HepG2 (cell line): Measurements from ENCODE around the gene EBP. TPM values are rescaled to one million over a fixed set of nuclear protein-coding genes. Genes with fewer than 3 reads are reported as not detected.

ENCODE experiments used
- ATAC-seq: fragments of 200-7000 bp; cut with Tn5 transposase; 3 replicates; pipeline ENCODE4 v1.9.1; 2020; ENCODE audit warnings: mild to moderate bottlenecking, moderate library complexity
- BruUV-seq: library from RNA; stranded (reverse); fragments of 400-500 nt; replicated peaks from 2 replicates; lab custom pipeline; 2021; lab: Mats Ljungman, UMichigan
- CTCF ChIA-PET: fragments of 300-600 bp; formaldehyde crosslinking; extraction: SDS; loops from one replicate; lab custom pipeline; 2021; ENCODE audit warnings: low total read pairs, inconsistent platforms, low intra/inter-chr PET ratio; lab: Yijun Ruan, JAX
- POLR2A ChIA-PET: fragments of 350-600 bp; sonication (Branson Sonifier 250); formaldehyde crosslinking; loops from one replicate; lab custom pipeline; 2020; ENCODE audit warnings: antibody characterized with exemption, inconsistent platforms; lab: Yijun Ruan, JAX
- DNase-seq: peaks from one replicate; pipeline ENCODE4 v3.0.0-alpha.2; 2015; ENCODE audit warnings: low spot score
- FAIRE-seq: peaks from 3 replicates; lab custom pipeline; 2011; peaks lifted over from hg19 to GRCh38; lab: Jason Lieb, UNC
- H2AFZ ChIP-seq: one replicate; pipeline ENCODE4 v1.6.1; 2011; ENCODE audit warnings: low read length, inconsistent platforms
- H3K27ac ChIP-seq: fragments of 300-600 bp; 3 replicates; pipeline ENCODE4 v1.8.0; 2011; ENCODE audit warnings: mixed run types, mild to moderate bottlenecking, mixed read lengths, low read length, inconsistent platforms; ENCODE audit not compliant: insufficient read depth; ENCODE audit errors: extremely low read length
- H3K27me3 ChIP-seq, 2 experiments: fragments of 200-600 bp in 1 of 2; 2 replicates in 1 of 2; 3 replicates in 1 of 2; pipeline versions ENCODE4 v1.6.0 to v1.8.0; 2011; ENCODE audit warnings: low read length in 2 of 2, mild to moderate bottlenecking in 2 of 2, moderate library complexity in 2 of 2, inconsistent platforms in 1 of 2; ENCODE audit not compliant: insufficient read depth in 2 of 2, control insufficient read depth in 1 of 2
- H3K36me3 ChIP-seq, 2 experiments: fragments of 200-600 bp in 1 of 2; replicated peaks in 1 of 2; 2 replicates in 1 of 2; 3 replicates in 1 of 2; pipeline versions ENCODE4 v1.5.1 to v1.8.0; 2011; ENCODE audit warnings: low read length in 2 of 2, inconsistent platforms in 1 of 2; ENCODE audit not compliant: insufficient read depth in 2 of 2, control insufficient read depth in 1 of 2
- H3K4me1 ChIP-seq: 2 replicates; pipeline ENCODE4 v1.5.1; 2012; ENCODE audit warnings: low read length, inconsistent platforms; ENCODE audit not compliant: insufficient read depth
- H3K4me2 ChIP-seq: 2 replicates; pipeline ENCODE4 v1.6.0; 2011; ENCODE audit warnings: low read depth, low read length, inconsistent platforms
- H3K4me3 ChIP-seq, 3 experiments: fragments of 200-600 bp in 1 of 3; sonication (generic), shearing (Covaris generic) in 1 of 3; replicated peaks in 1 of 3; 2 replicates each; pipeline ENCODE4 v1.5.1; 2011 to 2016; ENCODE audit warnings: low read length in 3 of 3, inconsistent platforms in 2 of 3, low read depth in 2 of 3, mild to moderate bottlenecking in 2 of 3, control low read depth in 1 of 3, mixed read lengths in 1 of 3; ENCODE audit not compliant: insufficient read depth in 1 of 3
- H3K79me2 ChIP-seq: one replicate; pipeline ENCODE4 v1.6.1; 2011; ENCODE audit warnings: low read length, inconsistent platforms; ENCODE audit not compliant: insufficient read depth
- H3K9ac ChIP-seq: 2 replicates; pipeline ENCODE4 v1.6.0; 2011; ENCODE audit warnings: mild to moderate bottlenecking, low read depth, low read length, inconsistent platforms; ENCODE audit not compliant: insufficient read depth
- H3K9me3 ChIP-seq: 2 replicates; pipeline ENCODE4 v1.5.1; 2012; ENCODE audit warnings: mild to moderate bottlenecking, low read length
- H4K20me1 ChIP-seq: 2 replicates; pipeline ENCODE4 v1.6.0; 2011; ENCODE audit warnings: inconsistent platforms, mild to moderate bottlenecking, low read length, moderate library complexity; ENCODE audit not compliant: insufficient read depth
- AGO2 ChIP-seq: fragments of 200-400 bp; formaldehyde crosslinking; optimal IDR thresholded peaks from 2 replicates; pipeline ENCODE3; 2017; ENCODE audit warnings: mild to moderate bottlenecking, low read depth, low read length, moderate library complexity
- HDAC1 ChIP-seq: sonication (generic); formaldehyde crosslinking; IDR thresholded peaks from 2 replicates; pipeline ENCODE4 v1.5.1; 2020; ENCODE audit warnings: mild to moderate bottlenecking, missing genetic modification reagents
- NCOA2 ChIP-seq: sonication (generic); formaldehyde crosslinking; IDR thresholded peaks from 2 replicates; pipeline ENCODE4 v1.8.0; 2022; ENCODE audit warnings: inconsistent platforms
- ZNF326 ChIP-seq: sonication (generic); formaldehyde crosslinking; IDR thresholded peaks from 2 replicates; pipeline ENCODE4 v1.4.0; 2020; ENCODE audit warnings: missing genetic modification reagents, borderline replicate concordance
- WGBS: methylation state at CpG from one replicate; pipeline ENCODE4 v1.1.6; 2017; ENCODE audit warnings: low lambda C conversion rate; 5-methylcytosine and 5-hydroxymethylcytosine counted together
- in situ Hi-C: cut with HindIII; loops from 2 replicates; pipeline ENCODE4 v1.10.0; 2017; ENCODE audit warnings: low pct_unique_long_range_greater_than_20kb; ENCODE audit not compliant: extremely low pct_ligation_motif_present
- intact Hi-C: fragments of 100-400 bp; cut with micrococcal nuclease; formaldehyde crosslinking; loops from one replicate; pipeline ENCODE4 v1.10.0; 2022; ENCODE audit not compliant: unreplicated experiment
- polyA plus RNA-seq, 8 experiments: library from polyadenylated mRNA; depleted of rRNA in 3 of 8; stranded (reverse) in 7 of 8; unstranded in 1 of 8; fragments of >200 nt; fragmentation: Illumina TruSeq in 4 of 8; extraction: Trizol in 4 of 8; gene quantifications; 2 replicates each; pipeline versions ENCODE4 v1.2.1 to v1.2.3, GENCODE V29; 2011 to 2016; ENCODE audit warnings: low read depth in 4 of 8, missing spikeins in 1 of 8, mixed read lengths in 1 of 8; ENCODE audit not compliant: insufficient read depth in 1 of 8
- total RNA-seq, 5 experiments: library from RNA; depleted of rRNA; stranded (reverse); fragments of >200 nt; fragmentation: Illumina TruSeq; extraction: Trizol; gene quantifications; 2 replicates each; pipeline ENCODE4 v1.2.3, GENCODE V29; 2016; ENCODE audit warnings: low read depth in 1 of 5
- TF ChIP-seq, protein P1 (sequence below): sonication (generic); formaldehyde crosslinking; IDR thresholded peaks from 2 replicates; pipeline ENCODE4 v1.4.0; 2020; ENCODE audit warnings: mild to moderate bottlenecking, missing genetic modification reagents
- TF ChIP-seq, protein P2 (sequence below): sonication (generic); formaldehyde crosslinking; IDR thresholded peaks from 2 replicates; pipeline ENCODE4 v1.4.0; 2020; ENCODE audit warnings: mild to moderate bottlenecking, missing genetic modification reagents, borderline replicate concordance

EBP gene
- total and polyA plus RNA-seq, 2 of the 13 experiments (the other 11 are each of a cell fraction or from before 2014, with no cell fraction given) = 106 to 260 TPM

DNA sequence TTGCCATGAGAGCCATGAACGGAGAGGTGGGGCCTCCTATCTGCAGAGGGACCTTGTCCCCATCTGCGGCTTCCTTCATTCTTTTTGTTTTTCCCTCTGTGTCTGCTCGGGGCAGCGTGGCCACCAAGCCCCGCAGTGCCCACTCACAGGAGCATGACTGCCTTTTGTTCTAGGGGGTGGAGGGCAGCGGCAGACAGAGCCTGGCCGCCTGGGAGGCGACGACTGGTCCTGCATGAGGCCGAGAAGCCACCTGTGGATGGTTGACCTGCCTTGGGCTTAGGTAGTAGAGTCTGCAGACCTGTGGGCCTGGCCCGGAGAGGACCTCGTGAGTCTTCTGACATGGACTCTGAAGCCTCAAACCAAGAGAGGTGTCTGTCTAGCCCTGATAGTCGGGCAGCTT lies 54.0 kb downstream of the EBP start:
- ATAC-seq (no peak), FAIRE-seq (no peak), DNase-seq (no peak)
- WGBS = 73% methylated on average over 10 of the region's 13 CpGs
- Histone ChIP-seq H3K27me3 (no peaks in the 10 kb centered on the region; a peak in 1 of 5 replicates), H2AFZ (no peak overlapping the region), H3K4me1 (peaks cover 24% of the 10 kb centered on the region), H4K20me1 (peaks cover 6% of the 10 kb centered on the region), H3K27ac (peak overlapping the region; percentile 97), H3K36me3 (peaks cover 4 to 32% of the 10 kb centered on the region in 2 experiments; a peak in 4 of 5 replicates), H3K4me3 (peak overlapping the region; percentile 73 to 79 (median 74)), H3K4me2 (peak overlapping the region; percentile 88), H3K79me2 (peaks cover 16% of the 10 kb centered on the region), H3K9ac (peak overlapping the region; percentile 97), H3K9me3 (no peaks in the 10 kb centered on the region)
- intact Hi-C loops (no loop called here), in situ Hi-C loops (no loop called here)
- ChIA-PET POLR2A (interaction anchor here (0.5 to 0.9 kb wide), 2 partner anchors 17 to 316 kb away, joined by 3 read pairs; no protein-coding TSS in a partner anchor), CTCF (no interaction called here)
- BruUV-seq = no TSS peak
- no peak for TF ChIP-seq HDAC1
- TF ChIP-seq AGO2 = peak; percentile 50
- no peak for TF ChIP-seq NCOA2 (CRISPR knock-in tag)
- TF ChIP-seq ZNF326 (CRISPR knock-in tag) = no peak
- TF ChIP-seq, protein P1, sequence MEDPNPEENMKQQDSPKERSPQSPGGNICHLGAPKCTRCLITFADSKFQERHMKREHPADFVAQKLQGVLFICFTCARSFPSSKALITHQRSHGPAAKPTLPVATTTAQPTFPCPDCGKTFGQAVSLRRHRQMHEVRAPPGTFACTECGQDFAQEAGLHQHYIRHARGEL (CRISPR knock-in tag) = no peak
- TF ChIP-seq, protein P2, sequence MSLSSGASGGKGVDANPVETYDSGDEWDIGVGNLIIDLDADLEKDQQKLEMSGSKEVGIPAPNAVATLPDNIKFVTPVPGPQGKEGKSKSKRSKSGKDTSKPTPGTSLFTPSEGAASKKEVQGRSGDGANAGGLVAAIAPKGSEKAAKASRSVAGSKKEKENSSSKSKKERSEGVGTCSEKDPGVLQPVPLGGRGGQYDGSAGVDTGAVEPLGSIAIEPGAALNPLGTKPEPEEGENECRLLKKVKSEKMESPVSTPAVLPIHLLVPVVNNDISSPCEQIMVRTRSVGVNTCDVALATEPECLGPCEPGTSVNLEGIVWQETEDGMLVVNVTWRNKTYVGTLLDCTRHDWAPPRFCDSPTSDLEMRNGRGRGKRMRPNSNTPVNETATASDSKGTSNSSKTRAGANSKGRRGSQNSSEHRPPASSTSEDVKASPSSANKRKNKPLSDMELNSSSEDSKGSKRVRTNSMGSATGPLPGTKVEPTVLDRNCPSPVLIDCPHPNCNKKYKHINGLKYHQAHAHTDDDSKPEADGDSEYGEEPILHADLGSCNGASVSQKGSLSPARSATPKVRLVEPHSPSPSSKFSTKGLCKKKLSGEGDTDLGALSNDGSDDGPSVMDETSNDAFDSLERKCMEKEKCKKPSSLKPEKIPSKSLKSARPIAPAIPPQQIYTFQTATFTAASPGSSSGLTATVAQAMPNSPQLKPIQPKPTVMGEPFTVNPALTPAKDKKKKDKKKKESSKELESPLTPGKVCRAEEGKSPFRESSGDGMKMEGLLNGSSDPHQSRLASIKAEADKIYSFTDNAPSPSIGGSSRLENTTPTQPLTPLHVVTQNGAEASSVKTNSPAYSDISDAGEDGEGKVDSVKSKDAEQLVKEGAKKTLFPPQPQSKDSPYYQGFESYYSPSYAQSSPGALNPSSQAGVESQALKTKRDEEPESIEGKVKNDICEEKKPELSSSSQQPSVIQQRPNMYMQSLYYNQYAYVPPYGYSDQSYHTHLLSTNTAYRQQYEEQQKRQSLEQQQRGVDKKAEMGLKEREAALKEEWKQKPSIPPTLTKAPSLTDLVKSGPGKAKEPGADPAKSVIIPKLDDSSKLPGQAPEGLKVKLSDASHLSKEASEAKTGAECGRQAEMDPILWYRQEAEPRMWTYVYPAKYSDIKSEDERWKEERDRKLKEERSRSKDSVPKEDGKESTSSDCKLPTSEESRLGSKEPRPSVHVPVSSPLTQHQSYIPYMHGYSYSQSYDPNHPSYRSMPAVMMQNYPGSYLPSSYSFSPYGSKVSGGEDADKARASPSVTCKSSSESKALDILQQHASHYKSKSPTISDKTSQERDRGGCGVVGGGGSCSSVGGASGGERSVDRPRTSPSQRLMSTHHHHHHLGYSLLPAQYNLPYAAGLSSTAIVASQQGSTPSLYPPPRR = no peak
